GM21717 (cell line): ENCODE data around the gene MAP6.

Experiments
- ATAC-seq: cut with Tn5 transposase; IDR thresholded peaks from one replicate; pipeline ENCODE4 v1.9.1; 2021; ENCODE audit warnings: mild to moderate bottlenecking, moderate library complexity; ENCODE audit not compliant: unreplicated experiment

MAP6 gene

DNA sequence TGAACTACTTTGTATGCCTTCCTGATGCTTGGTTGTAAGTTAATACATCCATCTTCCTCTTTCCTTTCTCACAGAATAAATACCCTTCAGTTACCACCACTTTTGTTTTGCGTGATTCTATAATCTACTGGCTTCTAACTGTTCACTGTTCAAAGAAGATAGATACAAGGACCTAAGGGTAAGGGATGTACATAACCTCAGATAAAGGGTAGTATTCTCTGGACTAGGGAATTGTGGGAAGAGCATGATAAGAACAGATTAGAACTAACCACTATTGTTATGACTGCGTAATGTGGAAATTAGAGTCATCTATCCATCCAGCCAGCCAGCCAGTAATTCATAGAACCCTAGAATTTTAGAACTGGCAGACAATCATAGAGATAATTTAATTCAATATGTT, 36.4 kb downstream of the MAP6 start:
- no peak for ATAC-seq

DNA sequence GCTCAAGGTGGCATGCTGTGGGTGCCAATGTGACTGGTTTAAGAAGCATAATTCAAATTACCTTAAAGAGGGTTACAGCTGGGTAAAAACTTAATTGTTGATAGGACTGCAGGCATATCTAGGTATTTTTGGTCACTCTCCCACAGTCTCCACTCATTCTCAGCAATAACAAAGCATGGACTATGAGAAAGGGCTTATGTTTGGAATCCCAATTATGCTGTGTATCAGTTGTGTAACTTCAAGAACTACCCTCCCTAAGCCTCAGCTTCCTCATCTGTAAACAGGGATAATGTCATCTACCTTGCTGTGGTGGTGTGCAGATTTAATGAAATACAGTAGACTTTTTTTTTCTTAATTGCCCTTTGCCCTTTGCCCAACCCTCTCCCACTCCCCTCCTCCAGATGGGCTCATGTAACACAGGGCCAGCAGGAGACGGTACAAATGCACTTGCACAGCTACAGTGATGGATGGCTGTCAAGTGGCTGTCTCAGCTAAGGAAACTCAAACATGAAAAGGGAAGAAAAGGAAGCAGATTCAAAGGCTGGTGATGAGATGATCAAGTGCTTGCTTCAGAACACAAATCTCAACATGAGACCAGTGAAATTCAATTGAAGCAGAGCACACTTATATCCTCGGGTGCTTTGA, 37.6 kb downstream of the MAP6 start:
- ATAC-seq: no peak

DNA sequence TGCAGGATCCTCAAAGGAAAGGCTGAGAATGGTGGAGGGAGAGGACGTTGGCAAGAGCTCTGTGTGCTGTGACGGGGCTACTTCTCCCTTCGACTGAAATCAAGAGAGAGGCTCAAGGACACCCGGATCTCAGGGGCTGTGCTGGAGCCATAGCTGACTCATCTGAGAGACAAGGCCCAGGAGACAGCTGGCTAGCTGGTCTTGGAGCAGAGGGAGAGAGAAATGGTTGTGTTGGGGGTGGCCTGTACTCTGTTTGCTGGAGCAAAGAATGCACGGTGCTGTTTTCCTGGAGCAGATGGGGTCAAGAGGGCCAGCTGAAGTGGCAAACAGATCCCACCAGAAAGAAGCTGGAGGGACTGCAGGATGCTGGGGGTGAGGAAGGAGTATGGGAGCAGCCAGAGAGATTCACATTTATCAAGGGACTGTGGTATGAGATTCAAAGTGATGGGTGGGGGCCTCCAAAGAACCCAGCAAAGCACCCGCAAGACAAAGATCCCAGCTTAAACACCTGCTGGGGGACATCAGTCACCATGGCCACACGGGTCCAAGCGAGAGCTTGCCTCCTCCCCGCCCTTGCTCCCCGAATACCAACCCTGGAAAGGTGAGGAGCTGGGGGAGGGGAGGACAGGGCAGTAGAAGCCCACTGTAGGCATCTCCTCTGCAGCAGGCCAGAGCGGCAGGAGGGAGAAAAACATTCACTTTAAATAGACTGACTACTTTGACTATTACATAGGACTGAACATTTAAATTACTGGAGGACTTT, 40.8 kb downstream of the MAP6 start:
- no peak for ATAC-seq

DNA sequence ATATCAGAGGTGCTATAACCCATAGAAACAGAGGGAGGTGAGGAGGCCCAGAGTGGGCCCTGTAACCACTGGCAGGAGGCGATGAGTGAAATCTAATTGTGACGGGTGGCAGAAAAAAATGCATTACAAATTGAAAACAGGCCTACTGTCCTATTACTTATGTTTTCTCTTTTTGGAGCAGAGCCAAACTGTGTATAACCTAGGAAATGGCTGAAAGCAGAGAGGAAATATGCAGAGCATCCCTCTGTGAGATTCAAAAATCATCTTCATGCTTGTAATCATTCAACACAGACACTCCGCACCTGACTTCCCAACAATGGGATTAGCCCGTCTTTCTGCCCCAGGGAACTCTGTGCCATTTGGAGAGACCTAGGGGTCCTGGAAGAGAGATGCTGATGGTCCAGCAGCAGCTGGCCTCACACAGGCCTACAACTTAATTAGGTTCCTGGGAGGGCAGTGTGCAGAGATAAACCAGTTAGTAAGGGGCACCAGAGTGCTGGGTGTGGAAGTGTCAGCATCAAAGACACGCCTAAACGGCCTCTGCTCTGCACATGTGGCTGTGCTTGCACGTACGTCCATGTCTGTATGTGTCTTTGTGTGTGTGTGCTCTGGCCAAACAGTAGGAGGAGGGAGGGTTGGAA, 41.8 kb downstream of the MAP6 start:
- ATAC-seq: no peak

DNA sequence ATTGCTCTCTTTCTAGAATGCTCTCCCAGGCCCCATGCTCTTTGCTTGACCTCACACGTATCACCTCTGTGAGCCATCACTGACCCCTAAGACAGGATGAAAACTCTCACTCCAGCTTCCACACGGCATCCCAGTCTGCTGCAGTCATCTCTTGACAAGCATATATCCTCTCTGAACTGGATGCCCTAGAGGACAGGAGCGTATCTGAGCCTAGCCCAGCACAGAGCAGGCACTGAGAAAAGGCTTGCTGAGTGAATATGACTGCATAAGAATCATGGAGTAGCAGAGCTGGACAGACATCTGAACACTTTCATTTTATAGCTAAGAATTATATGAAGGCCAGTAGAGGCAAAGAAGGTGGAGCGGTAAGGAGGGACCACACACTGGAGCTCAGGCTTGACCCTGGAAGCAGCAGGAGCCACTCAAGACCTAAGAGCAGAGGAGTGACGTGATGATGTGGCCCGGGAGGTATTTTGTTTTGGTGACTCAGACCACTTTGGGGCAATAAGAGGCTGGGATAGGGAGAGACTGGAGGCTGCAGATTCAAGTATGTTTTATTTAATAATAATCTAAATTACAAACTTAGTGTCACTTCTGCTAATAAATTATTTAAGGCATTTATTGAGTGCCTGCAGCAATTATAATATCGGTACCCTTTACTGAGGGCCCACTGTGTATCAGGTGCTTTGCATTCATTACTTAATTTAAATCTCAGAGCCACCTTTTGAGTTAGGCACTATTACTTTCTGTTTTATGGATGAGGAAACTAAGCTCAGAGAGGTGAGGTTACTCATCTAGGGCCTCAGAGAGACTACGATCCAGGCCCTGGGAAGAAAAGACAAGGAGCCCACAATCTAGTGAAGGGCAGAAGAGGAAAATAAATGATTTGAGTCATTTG, 42.6 kb downstream of the MAP6 start:
- no peak for ATAC-seq

DNA sequence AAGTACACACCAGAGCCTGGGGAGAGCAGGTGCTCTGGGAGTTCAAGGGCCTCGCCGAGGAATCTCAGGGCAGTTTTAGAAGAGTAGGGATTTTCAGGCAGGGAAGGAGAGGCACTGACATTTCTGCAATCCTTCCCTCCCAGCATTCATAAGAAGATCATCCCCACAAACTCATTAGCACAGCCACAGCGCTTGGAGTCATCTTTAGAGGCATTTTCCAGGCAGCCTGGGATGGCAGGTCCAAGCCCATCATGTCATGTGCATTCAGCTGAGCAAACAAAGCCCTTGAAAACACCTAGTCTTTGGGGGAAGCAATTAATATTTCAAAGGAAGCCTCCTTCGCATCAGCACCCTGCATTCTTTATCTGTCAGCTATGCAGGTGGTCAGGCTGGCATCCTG, 43.8 kb downstream of the MAP6 start:
- no peak for ATAC-seq

DNA sequence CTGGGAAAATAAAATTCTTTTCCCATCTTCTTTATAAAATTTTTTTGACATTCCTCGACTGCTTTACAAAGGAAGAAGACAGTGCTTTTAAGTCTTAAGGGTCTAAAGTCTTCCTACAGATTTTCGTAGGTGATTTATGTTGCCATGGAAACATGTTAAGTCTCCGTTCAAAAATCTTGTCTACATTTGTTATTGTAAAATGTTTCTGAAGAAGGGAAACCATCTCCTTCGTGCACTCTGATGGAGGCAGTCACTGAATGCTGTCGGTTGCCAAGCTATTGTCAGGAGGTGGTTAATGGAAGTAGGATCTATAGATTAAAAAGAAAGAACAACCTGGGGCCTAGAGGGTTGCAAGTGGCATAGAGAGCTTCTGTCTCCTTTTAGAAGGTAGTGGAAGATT, 52.6 kb downstream of the MAP6 start:
- no peak for ATAC-seq

DNA sequence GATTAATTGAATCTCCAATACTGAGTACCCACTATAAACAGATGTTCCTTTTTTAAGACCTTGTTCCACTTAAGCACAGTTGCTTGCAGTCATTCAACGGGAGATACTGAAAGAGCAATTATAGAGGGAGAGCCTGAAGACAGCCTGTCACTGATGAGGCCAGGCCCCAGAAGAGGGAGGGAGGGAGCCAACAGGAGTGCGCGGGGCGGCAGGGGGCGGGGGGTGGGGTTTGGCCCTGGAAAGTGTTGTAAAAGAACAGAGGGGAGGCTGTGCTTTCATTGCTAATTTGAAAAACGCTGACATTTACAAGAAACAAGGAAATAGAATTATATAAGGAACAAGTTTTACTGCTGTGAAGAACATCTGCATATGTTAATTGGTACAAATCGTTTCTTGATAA, 53.1 kb downstream of the MAP6 start:
- no peak for ATAC-seq

DNA sequence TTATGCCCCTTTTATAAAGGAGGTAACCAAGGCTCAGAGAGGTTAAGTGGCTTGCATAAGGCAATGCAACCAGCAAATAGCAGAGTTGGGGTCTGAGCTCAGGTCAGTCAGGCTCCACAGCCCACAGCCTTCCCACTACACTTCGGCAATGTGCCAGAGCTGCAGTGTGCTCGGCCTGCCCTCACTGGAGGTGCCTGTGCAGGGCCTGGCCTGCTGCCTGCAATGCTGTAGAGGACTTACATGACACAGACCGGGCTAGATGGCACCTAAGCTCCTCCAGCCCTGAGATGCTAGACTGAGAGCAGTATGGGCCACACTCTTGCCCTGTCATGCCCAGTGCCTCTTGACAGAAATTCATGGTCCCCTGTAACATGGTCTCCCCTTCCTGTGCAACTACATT, 57.0 kb downstream of the MAP6 start:
- no peak for ATAC-seq

DNA sequence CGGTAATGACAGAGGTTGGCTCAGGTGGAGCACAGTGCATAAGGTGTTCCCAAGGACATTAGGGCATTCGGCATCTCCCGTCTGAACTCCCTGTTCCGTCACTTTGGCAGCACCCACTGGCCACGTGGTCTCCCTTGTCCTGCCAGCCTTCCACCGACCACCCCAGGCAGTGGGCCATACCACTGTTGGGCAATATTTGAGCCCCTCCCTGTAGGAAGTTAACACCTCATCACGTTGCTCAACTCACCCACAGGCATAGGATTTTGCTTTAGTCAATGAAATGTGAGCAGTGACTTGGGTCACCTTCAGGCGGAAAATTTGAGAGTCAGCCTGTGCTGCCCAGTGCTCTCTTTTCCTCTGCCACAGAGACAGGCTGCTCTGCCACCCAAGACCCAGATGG, 62.7 kb downstream of the MAP6 start:
- ATAC-seq: no peak

DNA sequence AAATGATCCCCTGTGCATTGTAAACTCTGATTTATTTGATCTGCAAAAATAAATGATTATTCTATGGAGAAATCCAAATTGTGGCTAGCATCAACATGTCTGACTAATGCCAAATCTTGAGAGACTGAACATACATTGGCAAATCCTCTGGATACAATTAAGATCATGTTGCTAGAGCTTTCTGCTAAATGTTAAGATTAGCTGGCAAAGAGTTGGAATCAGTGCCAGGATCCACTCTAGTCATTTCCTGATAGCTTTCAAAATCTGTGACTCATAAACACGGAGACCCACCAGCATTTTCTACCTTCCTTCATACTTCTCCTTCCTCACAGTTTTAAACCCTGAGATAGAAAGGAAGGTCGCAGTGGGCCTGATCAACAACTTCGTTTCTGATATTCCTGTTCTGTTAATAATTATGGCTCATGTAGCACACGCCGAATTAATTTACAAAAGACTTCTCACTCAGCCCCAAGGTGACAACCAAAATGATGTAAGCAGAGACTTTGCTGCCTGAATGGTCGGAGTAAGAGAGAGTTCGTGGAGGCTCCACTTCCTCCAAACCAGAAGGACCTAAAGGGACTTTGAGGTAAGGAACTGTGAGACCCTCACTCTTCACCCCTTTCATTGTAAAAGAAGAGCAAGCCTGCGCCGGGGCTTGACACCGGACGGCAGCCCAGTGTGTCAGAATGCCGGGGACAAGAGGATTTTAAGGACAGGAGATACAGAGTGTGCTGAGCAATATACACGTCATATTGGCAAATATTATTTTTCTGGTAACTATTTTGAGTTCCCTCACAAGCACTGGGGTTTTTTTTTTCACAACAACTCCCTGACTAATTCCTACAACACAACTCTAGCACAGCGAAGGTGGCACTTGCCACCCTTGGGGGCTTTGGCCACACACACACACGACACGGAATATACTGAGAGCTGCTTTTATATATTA, 64.8 kb downstream of the MAP6 start:
- no peak for ATAC-seq

DNA sequence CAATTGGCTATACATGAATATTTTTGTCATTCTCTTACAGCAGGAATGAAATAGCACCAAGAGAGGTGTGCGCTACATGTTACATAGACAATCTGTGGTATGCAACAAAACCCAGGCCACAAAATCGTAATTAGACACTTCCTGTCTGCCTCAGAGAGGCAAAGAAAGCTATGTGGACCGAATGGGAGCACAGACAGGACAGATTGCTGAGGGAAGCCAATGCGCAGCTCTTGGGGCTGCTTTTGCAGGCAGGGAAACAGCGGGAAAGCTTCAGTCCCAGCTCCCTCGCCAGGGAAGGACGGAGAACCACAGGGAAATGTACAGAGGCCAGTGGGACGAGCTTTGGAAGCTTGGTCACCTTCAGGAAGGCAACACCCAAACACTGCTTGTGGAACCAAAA, 65.9 kb downstream of the MAP6 start:
- ATAC-seq: no peak

DNA sequence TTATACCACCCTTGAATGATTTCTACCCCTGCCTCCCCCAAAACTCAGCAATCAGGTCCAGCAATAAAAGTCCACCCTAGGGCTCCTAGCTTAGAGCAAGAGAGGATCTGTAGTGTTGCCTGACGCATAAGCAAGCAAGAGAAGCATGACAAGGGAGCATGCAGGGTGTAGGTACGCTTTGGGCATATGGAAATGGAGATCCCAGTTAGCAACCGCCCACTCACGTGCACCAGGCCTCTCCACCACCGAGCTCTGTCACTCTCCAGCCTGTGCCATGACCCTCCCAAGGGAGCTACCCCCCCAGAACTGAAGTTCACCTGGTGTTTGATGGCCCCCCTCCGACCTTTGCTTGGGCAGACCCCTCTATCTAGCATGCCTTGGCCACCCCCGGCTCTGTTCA, 67.3 kb downstream of the MAP6 start:
- ATAC-seq: no peak

DNA sequence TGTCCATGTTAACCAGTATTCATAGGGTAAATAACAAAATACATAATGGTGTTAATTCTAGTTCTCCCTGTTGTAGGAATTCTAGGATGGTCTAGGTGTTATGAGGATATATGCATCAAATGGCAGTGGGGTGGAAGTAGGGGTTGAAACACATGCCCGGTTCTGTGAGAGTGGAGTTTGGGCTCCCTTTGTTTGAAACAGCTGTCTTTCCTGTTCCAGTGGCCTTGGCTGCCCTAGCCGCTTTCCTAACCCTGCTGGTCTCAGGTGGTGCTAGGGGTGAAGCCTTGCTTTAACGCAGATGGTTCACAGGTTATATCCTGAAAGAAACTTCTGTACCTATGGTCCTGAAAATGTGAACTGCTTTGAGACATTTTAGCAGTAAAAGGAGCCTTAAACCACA, 68.5 kb downstream of the MAP6 start:
- no peak for ATAC-seq

DNA sequence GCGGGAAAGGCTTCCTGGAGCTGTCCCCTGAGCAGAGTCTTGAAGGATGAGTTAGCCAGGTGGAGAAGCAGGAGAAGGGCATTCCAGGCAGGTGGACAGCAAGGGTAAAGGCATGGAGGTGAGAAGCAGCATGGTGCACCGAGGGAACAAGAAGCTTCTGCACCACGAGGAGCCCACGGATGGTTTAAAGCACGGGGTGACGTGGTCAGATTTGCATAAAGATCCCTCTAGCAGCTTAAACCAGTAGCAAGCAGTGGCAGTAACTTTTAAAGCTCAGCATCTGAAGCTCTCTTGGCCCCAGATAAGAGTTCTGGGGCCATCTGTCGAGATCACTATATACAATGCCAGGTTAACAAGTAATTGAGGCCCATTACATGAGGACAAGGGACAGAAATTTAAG, 69.9 kb downstream of the MAP6 start:
- no peak for ATAC-seq

DNA sequence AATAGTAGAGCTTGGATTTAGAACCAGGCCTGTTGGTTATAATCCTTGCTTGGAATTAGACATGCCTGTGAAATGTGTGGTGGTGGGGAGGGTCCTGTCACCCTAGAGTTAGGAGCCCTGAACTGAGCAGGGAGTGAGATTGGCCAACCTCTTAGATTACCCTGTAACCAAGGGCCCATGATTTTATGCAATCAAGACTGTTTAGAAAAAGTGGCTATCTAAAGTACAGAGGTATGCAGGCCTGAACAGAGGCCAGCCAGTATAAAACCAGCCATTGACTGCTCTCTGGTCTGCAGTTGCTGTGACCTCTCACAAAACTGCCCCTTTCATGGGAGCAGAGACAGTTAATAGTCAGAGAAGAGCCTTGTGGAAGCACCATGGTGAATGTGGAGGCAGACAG, 70.6 kb downstream of the MAP6 start:
- no peak for ATAC-seq

DNA sequence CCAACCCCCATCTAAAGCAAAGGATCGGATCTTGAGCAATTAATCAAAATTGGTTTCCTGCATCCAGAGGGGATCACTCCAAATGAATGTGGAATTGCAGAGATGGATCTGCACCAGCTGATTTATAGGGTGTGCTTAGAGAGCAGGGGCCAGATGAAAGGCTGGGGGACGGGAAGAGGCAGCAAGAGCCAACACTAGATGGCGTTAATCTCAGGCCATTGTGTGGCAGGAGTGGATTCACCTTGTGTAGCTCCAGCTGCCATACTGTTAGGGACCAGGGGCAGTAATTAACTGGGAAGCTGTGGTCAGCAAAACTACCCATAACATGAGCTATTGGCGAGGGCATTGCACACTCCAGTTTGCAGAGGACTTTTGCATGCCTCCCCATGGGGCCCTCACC, 71.2 kb downstream of the MAP6 start:
- no peak for ATAC-seq

DNA sequence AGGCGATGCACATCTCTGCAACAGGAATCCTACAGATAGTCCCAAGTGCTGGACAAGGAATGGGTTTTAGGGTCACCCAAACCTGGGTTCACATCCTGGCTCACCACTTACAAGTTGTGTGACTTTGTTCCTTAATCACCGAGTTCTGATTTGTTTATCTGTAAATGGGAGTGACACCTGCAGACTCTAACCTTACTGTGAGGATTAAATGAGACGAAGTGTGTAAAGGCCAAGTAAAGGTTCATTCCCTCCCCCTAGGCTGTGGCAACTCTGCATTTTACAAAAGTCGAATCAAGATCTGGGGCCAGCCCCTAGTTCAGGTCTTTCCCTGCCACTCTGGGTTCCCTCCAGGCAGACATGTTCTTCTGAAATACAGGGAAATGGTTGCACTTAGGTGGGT, 71.9 kb downstream of the MAP6 start:
- ATAC-seq: no peak

DNA sequence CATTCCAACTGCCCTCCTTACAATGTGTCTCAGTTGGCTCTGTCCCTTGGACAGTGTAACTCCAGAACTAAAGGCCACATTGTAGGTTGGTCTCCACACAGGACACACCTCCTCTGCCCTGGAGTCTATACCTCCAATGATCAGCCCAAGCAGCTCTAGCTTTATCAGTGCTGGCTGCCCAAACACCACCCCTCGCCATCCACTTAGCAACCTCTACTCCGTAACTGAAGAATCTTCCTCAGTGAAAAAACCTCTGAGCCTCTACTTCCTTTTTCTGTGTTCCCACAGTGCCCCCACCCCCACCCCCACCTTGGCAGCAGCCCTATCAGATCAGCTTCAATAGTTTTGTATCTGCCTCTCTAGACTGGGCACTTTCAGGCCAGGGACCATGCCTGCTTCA, 73.4 kb downstream of the MAP6 start:
- ATAC-seq: no peak

DNA sequence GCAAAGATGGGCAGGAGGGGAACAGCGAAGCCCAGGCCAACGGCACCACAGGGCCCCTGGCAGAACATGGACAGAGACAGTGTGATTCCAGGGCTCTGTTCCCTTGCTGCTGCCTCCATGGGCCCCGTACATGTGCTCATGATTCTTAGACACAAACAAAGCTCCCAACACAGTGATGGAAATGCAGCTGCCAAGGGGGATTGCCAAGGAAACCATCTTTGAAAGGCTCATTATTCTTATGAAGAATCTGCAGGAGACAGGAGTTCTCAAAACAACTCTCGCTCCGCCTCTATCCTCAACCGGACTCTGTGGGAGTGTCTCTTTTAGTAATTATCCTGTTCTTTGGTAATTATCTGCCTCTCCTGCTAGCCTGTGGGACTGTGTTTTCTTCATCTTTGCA, 74.6 kb downstream of the MAP6 start:
- ATAC-seq: no peak
